Peyer's patch (tissue), 4 donors: ENCODE data around the gene SLU7.

Experiments
- POLR2A ChIP-seq, 2 donors: fragments of 450-650 bp; IDR thresholded peaks; one replicate each; pipeline ENCODE4 v1.5.1; 2017; ENCODE audit warnings: antibody characterized with exemption in 2 of 2, mild to moderate bottlenecking in 2 of 2, moderate library complexity in 2 of 2
- TF ChIP-seq, protein P1 (sequence below), 6 experiments: fragments of 450-650 bp in 4 of 6; fragments of 200-600 bp in 2 of 6; sonication (generic) in 1 of 6; IDR thresholded peaks; one replicate each; pipeline ENCODE4 v1.5.1; 2017 to 2019; ENCODE audit warnings: antibody characterized with exemption in 6 of 6, mild to moderate bottlenecking in 3 of 6, moderate library complexity in 1 of 6

DNA sequence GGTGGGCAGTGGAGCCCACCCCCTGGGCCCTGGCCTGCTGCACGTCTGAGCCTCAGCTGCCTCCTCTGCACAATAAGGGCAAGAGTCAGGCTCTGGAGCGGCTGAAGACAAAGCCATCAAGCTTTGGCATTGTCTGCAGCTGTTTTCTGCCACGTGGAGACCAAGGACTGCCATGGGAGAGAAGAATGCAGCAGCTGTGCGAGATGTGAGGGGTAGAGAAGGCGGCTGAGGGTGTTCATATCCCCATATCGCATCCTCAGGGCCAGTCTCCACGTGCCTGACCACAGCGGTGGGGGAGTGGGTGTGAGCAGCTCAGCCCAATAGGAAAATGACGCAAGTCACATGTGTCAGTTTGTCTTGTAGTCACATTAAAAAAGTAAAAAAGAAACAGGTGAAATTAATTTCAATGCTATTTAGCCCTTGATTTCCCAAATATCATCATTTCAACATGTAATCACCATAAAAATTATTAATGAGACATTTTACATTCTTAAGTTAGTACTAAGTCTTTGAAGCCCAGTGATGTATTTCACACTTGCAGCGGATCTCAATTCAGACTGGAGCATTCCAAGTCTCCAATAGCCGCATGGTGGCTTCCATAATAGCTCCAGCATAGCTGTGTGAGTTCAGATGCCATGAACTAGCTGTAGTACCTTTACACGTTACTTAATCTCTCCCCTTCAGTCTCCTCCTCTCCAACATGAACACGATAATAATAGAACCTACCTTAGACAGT lies 55.1 kb downstream of the SLU7 start:
- TF ChIP-seq, protein P1, sequence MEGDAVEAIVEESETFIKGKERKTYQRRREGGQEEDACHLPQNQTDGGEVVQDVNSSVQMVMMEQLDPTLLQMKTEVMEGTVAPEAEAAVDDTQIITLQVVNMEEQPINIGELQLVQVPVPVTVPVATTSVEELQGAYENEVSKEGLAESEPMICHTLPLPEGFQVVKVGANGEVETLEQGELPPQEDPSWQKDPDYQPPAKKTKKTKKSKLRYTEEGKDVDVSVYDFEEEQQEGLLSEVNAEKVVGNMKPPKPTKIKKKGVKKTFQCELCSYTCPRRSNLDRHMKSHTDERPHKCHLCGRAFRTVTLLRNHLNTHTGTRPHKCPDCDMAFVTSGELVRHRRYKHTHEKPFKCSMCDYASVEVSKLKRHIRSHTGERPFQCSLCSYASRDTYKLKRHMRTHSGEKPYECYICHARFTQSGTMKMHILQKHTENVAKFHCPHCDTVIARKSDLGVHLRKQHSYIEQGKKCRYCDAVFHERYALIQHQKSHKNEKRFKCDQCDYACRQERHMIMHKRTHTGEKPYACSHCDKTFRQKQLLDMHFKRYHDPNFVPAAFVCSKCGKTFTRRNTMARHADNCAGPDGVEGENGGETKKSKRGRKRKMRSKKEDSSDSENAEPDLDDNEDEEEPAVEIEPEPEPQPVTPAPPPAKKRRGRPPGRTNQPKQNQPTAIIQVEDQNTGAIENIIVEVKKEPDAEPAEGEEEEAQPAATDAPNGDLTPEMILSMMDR (IDR thresholded peaks at IDR 0.05), result no peak
- no peak for TF ChIP-seq POLR2A (IDR thresholded peaks at IDR 0.05)
